Neutrophil (primary cell): Measurements from ENCODE around the gene CALN1.

Source experiments
- H3K27ac ChIP-seq: fragments of 200-600 bp; sonication (generic); 2 replicates; pipeline ENCODE4 v1.5.1; 2016; ENCODE audit warnings: mild to moderate bottlenecking, moderate library complexity
- H3K27me3 ChIP-seq: fragments of 200-600 bp; sonication (generic); 2 replicates; pipeline ENCODE4 v1.6.0; 2016; ENCODE audit warnings: mild to moderate bottlenecking
- H3K36me3 ChIP-seq: fragments of 200-600 bp; sonication (generic); 2 replicates; pipeline ENCODE4 v1.5.1; 2017
- H3K4me1 ChIP-seq, 2 experiments: fragments of 200-600 bp in 1 of 2; sonication (generic) in 1 of 2; 1 replicate in 1 of 2; 2 replicates in 1 of 2; pipeline versions ENCODE4 v1.5.1 to v1.6.1; 2013 to 2016; ENCODE audit warnings: low read depth in 1 of 2, low read length in 1 of 2, mild to moderate bottlenecking in 1 of 2, moderate library complexity in 1 of 2; ENCODE audit not compliant: control insufficient read depth in 1 of 2, insufficient read depth in 1 of 2
- H3K4me3 ChIP-seq, 2 experiments: fragments of 200-600 bp in 1 of 2; sonication (generic) in 1 of 2; 1 replicate in 1 of 2; 2 replicates in 1 of 2; pipeline ENCODE4 v1.5.1; 2013 to 2016; ENCODE audit warnings: low read depth in 1 of 2, low read length in 1 of 2, mild to moderate bottlenecking in 1 of 2, moderate library complexity in 1 of 2
- H3K9me3 ChIP-seq: fragments of 200-600 bp; sonication (generic); 2 replicates; pipeline ENCODE4 v1.5.1; 2016
- CTCF ChIP-seq: fragments of 200-600 bp; sonication (generic); IDR thresholded peaks from 2 replicates; pipeline ENCODE4 v1.5.1; 2016; ENCODE audit warnings: antibody characterized with exemption

CALN1 gene

GRCh38 chr7:72053292-72053691, 358.8 kb downstream of the CALN1 start:
- Histone ChIP-seq H3K36me3 (no peaks in the 10 kb centered on the region), H3K27ac (no peak overlapping the region), H3K27me3 (no peaks in the 10 kb centered on the region), H3K9me3 (no peaks in the 10 kb centered on the region), H3K4me3 (no peak overlapping the region), H3K4me1 (peaks cover 0 to under 1% of the 10 kb centered on the region in 2 experiments)
- no peak for TF ChIP-seq CTCF

GRCh38 chr7:72048420-72048819, 363.7 kb downstream of the CALN1 start:
- H3K4me3 ChIP-seq: no peak overlapping the region
- H3K9me3 ChIP-seq: no peaks in the 10 kb centered on the region
- H3K27me3 ChIP-seq: no peaks in the 10 kb centered on the region
- no peaks in the 10 kb centered on the region for H3K36me3 ChIP-seq
- no peaks in the 10 kb centered on the region for H3K4me1 ChIP-seq
- H3K27ac ChIP-seq: no peak overlapping the region
- TF ChIP-seq CTCF: no peak

GRCh38 chr7:72042855-72043254, 369.3 kb downstream of the CALN1 start:
- H3K9me3 ChIP-seq: no peaks in the 10 kb centered on the region
- H3K36me3 ChIP-seq: no peaks in the 10 kb centered on the region
- H3K27ac ChIP-seq: no peak overlapping the region
- H3K4me3 ChIP-seq: no peak overlapping the region
- no peaks in the 10 kb centered on the region for H3K4me1 ChIP-seq
- TF ChIP-seq CTCF: no peak
- no peaks in the 10 kb centered on the region for H3K27me3 ChIP-seq

GRCh38 chr7:72040641-72041040, 371.5 kb downstream of the CALN1 start:
- no peak for TF ChIP-seq CTCF
- H3K27me3 ChIP-seq: no peaks in the 10 kb centered on the region
- no peak overlapping the region for H3K4me3 ChIP-seq
- H3K27ac ChIP-seq: no peak overlapping the region
- H3K4me1 ChIP-seq: peaks cover 5% of the 10 kb centered on the region in 2 experiments
- no peaks in the 10 kb centered on the region for H3K36me3 ChIP-seq
- H3K9me3 ChIP-seq: no peaks in the 10 kb centered on the region

- no peaks in the 10 kb centered on the region for H3K36me3 ChIP-seq
- no peaks in the 10 kb centered on the region for H3K27me3 ChIP-seq
- TF ChIP-seq CTCF: no peak
- H3K9me3 ChIP-seq: no peaks in the 10 kb centered on the region
- H3K4me3 ChIP-seq: no peak overlapping the region
- no peak overlapping the region for H3K27ac ChIP-seq
- peaks cover 11 to 14% of the 10 kb centered on the region in 2 experiments for H3K4me1 ChIP-seq
Observed at GRCh38 chr7:72039460-72039859, 372.7 kb downstream of the CALN1 start.
